ENCODE measurements around the gene MTTP. TPM values are rescaled to one million over a fixed set of nuclear protein-coding genes. Genes with fewer than 3 reads are reported as not detected.

The MTTP gene
- total and polyA plus RNA-seq, 4 donors, result 58.4 to 193 (median 83.9) TPM

GRCh38 chr4:99642725-99643489, 68.3 kb downstream of the MTTP start:
- H3K27ac ChIP-seq (ENCODE audit: low read depth in 1 of 2, low read length in 2 of 2), result peak overlapping the region; percentile 14 to 34
- WGBS, result 42% methylated on average over 7 of the region's 7 CpGs
- DNase-seq (ENCODE audit: low spot score), result no peak

GRCh38 chr4:99644453-99644852, 69.8 kb downstream of the MTTP start:
- H3K9ac ChIP-seq (ENCODE audit: low read depth in 1 of 2, low read length in 2 of 2), result no peak overlapping the region
- 78% methylated on average over 5 of the region's 5 CpGs for WGBS
- H3K4me3 ChIP-seq (ENCODE audit: low read depth in 1 of 3, low read length in 3 of 3), result no peak overlapping the region
- peaks cover 0 to 14% (median 6%) of the 10 kb centered on the region in 4 donors for H3K4me1 ChIP-seq (ENCODE audit: control insufficient read depth in 4 of 4, insufficient read depth in 4 of 4, low read length in 3 of 4)
- no peak overlapping the region for H3K27ac ChIP-seq (ENCODE audit: low read depth in 1 of 2, low read length in 2 of 2)
- TF ChIP-seq FOXA2 (IDR thresholded peaks at IDR 0.05), result no peak
- no peak for TF ChIP-seq JUND (IDR thresholded peaks at IDR 0.05)
- TF ChIP-seq MAX (IDR thresholded peaks at IDR 0.05), result no peak
- TF ChIP-seq ATF3 (IDR thresholded peaks at IDR 0.05), result no peak
- no peak for TF ChIP-seq EGR1 (IDR thresholded peaks at IDR 0.05; ENCODE audit: low read depth in 2 of 2)
- no peak for TF ChIP-seq RXRA (IDR thresholded peaks at IDR 0.05)
- no peak for TF ChIP-seq RAD21 (IDR thresholded peaks at IDR 0.05)
- no peak for TF ChIP-seq HNF4G (IDR thresholded peaks at IDR 0.05)
- no peak for TF ChIP-seq SP1 (IDR thresholded peaks at IDR 0.05)
- no peak for TF ChIP-seq NR2F2 (IDR thresholded peaks at IDR 0.05)
- TF ChIP-seq, protein P1, sequence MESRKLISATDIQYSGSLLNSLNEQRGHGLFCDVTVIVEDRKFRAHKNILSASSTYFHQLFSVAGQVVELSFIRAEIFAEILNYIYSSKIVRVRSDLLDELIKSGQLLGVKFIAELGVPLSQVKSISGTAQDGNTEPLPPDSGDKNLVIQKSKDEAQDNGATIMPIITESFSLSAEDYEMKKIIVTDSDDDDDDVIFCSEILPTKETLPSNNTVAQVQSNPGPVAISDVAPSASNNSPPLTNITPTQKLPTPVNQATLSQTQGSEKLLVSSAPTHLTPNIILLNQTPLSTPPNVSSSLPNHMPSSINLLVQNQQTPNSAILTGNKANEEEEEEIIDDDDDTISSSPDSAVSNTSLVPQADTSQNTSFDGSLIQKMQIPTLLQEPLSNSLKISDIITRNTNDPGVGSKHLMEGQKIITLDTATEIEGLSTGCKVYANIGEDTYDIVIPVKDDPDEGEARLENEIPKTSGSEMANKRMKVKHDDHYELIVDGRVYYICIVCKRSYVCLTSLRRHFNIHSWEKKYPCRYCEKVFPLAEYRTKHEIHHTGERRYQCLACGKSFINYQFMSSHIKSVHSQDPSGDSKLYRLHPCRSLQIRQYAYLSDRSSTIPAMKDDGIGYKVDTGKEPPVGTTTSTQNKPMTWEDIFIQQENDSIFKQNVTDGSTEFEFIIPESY (IDR thresholded peaks at IDR 0.05), result no peak
- no peak for TF ChIP-seq YY1 (IDR thresholded peaks at IDR 0.05)
- DNase-seq (ENCODE audit: low spot score), result no peak
- H3K9me3 ChIP-seq (ENCODE audit: control insufficient read depth in 4 of 4, low read length in 3 of 4), result no peaks in the 10 kb centered on the region
- no peaks in the 10 kb centered on the region for H3K36me3 ChIP-seq (ENCODE audit: control insufficient read depth in 4 of 4, insufficient read depth in 3 of 4, low read depth in 1 of 4, low read length in 3 of 4)
- no peaks in the 10 kb centered on the region for H3K27me3 ChIP-seq (ENCODE audit: control insufficient read depth in 4 of 4, insufficient read depth in 4 of 4, low read length in 3 of 4)

More at GRCh38 chr4:99642725-99643489, 68.3 kb downstream of the MTTP start:
- H3K36me3 ChIP-seq (ENCODE audit: control insufficient read depth in 4 of 4, insufficient read depth in 3 of 4, low read depth in 1 of 4, low read length in 3 of 4), result no peaks in the 10 kb centered on the region
- H3K4me3 ChIP-seq (ENCODE audit: low read depth in 1 of 3, low read length in 3 of 3), result no peak overlapping the region
- no peak overlapping the region for H3K9ac ChIP-seq (ENCODE audit: low read depth in 1 of 2, low read length in 2 of 2)
- peaks cover 0 to 14% (median 6%) of the 10 kb centered on the region in 4 donors for H3K4me1 ChIP-seq (ENCODE audit: control insufficient read depth in 4 of 4, insufficient read depth in 4 of 4, low read length in 3 of 4)
- H3K9me3 ChIP-seq (ENCODE audit: control insufficient read depth in 4 of 4, low read length in 3 of 4), result no peaks in the 10 kb centered on the region
- TF ChIP-seq EGR1 (IDR thresholded peaks at IDR 0.05; ENCODE audit: low read depth in 2 of 2) (peak in 1 of 2 donors; percentile 41), FOXA2 (IDR thresholded peaks at IDR 0.05) (no peak), TAF1 (conservative IDR thresholded peaks at IDR 0.05) (no peak), HNF4A (conservative IDR thresholded peaks at IDR 0.05) (peak in 1 of 2 donors; percentile 55), RXRA (IDR thresholded peaks at IDR 0.05) (peak; percentile 27 to 67), FOXA1 (IDR thresholded peaks at IDR 0.05) (no peak), HNF4G (IDR thresholded peaks at IDR 0.05) (no peak), GABPA (IDR thresholded peaks at IDR 0.05 in 1 of 2, conservative IDR thresholded peaks at IDR 0.05 in 1 of 2) (no peak), SP1 (IDR thresholded peaks at IDR 0.05) (no peak), NR2F2 (IDR thresholded peaks at IDR 0.05) (no peak), MAX (IDR thresholded peaks at IDR 0.05) (no peak), JUND (IDR thresholded peaks at IDR 0.05) (peak in 1 of 2 donors; percentile 81), ATF3 (IDR thresholded peaks at IDR 0.05) (no peak)
- TF ChIP-seq, protein P1 (IDR thresholded peaks at IDR 0.05), result no peak
- TF ChIP-seq, protein P2, sequence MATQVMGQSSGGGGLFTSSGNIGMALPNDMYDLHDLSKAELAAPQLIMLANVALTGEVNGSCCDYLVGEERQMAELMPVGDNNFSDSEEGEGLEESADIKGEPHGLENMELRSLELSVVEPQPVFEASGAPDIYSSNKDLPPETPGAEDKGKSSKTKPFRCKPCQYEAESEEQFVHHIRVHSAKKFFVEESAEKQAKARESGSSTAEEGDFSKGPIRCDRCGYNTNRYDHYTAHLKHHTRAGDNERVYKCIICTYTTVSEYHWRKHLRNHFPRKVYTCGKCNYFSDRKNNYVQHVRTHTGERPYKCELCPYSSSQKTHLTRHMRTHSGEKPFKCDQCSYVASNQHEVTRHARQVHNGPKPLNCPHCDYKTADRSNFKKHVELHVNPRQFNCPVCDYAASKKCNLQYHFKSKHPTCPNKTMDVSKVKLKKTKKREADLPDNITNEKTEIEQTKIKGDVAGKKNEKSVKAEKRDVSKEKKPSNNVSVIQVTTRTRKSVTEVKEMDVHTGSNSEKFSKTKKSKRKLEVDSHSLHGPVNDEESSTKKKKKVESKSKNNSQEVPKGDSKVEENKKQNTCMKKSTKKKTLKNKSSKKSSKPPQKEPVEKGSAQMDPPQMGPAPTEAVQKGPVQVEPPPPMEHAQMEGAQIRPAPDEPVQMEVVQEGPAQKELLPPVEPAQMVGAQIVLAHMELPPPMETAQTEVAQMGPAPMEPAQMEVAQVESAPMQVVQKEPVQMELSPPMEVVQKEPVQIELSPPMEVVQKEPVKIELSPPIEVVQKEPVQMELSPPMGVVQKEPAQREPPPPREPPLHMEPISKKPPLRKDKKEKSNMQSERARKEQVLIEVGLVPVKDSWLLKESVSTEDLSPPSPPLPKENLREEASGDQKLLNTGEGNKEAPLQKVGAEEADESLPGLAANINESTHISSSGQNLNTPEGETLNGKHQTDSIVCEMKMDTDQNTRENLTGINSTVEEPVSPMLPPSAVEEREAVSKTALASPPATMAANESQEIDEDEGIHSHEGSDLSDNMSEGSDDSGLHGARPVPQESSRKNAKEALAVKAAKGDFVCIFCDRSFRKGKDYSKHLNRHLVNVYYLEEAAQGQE (IDR thresholded peaks at IDR 0.05), result no peak
- no peaks in the 10 kb centered on the region for H3K27me3 ChIP-seq (ENCODE audit: control insufficient read depth in 4 of 4, insufficient read depth in 4 of 4, low read length in 3 of 4)

All from liver (tissue), 9 donors.